C4-2B (cell line): ENCODE data around the gene UNC93B1.

Experiments
- ZFX ChIP-seq: fragments of 450-650 bp; IDR thresholded peaks from 2 replicates; pipeline ENCODE4 v1.6.1; 2017
- TF ChIP-seq, protein P1 (sequence below): fragments of 450-650 bp; conservative IDR thresholded peaks from 2 replicates; pipeline ENCODE4 v1.5.1; 2017; ENCODE audit warnings: mild to moderate bottlenecking

DNA sequence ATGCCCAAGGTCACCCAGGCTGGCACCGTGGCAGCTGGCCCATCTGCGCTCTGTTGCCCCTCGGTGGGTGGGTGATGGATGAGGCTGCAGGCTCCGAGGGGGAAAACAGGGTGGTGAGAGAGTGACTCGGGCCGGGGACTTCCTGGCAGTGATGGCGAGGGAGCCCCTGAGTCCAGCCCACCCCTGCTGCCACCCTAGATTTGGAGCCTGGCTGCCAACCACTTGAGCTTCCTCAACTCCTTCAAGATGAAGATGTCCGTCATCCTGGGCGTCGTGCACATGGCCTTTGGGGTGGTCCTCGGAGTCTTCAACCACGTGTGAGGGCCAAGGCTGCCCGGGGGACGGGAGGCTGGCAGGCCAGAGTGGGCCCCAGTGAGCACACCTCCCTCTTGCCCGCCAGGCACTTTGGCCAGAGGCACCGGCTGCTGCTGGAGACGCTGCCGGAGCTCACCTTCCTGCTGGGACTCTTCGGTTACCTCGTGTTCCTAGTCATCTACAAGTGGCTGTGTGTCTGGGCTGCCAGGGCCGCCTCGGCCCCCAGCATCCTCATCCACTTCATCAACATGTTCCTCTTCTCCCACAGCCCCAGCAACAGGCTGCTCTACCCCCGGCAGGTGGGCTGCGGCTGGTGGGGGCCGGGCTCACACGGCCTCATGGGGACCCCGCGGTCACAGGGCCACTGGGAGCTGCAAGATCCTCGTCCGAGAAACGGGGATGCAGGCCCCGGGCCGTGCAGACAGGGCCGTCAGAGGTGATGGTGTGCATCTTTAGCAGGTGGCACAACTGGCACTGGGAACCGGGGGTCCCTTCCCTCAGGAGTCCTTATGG, 45.0 kb upstream of the UNC93B1 start:
- TF ChIP-seq, protein P1, sequence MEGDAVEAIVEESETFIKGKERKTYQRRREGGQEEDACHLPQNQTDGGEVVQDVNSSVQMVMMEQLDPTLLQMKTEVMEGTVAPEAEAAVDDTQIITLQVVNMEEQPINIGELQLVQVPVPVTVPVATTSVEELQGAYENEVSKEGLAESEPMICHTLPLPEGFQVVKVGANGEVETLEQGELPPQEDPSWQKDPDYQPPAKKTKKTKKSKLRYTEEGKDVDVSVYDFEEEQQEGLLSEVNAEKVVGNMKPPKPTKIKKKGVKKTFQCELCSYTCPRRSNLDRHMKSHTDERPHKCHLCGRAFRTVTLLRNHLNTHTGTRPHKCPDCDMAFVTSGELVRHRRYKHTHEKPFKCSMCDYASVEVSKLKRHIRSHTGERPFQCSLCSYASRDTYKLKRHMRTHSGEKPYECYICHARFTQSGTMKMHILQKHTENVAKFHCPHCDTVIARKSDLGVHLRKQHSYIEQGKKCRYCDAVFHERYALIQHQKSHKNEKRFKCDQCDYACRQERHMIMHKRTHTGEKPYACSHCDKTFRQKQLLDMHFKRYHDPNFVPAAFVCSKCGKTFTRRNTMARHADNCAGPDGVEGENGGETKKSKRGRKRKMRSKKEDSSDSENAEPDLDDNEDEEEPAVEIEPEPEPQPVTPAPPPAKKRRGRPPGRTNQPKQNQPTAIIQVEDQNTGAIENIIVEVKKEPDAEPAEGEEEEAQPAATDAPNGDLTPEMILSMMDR: no peak
- TF ChIP-seq ZFX: no peak
